ENCODE data around the gene AGPAT3. TPM values are rescaled to one million over a fixed set of nuclear protein-coding genes. Genes with fewer than 3 reads are reported as not detected.

Gene AGPAT3
- total RNA-seq, 4 donors from 2014 or later: 28.0 to 36.5 (median 32.2) TPM

DNA sequence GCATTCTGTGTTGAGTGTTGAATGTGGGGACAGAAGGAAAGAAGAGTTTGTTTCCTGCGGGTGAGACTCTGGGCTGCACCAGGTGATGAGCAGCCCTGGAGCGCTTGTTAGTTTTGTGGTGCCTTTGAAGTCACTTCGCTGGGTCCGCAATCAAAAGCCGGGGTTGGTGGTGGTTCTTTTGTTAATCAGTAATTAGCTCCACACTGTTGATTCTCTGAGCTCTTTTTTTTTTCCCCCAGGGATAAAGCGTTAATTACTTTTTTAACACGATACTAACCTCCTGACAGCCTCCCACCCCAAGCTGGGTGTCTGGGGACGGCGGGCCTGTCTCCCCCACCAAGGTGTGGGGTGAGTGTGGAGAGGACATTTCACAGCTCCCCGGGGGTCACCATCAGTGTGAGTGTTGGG, 56.6 kb downstream of the AGPAT3 start:
- TF ChIP-seq EP300 (IDR thresholded peaks at IDR 0.05) (no peak), CTCF (IDR thresholded peaks at IDR 0.05) (no peak)
- intact Hi-C loops (cut with DNase I): no loop called here

GRCh38 chr21:43921979-43922945, 57.2 kb downstream of the AGPAT3 start:
- H3K27me3 ChIP-seq: no peaks in the 10 kb centered on the region
- TF ChIP-seq POLR2A (IDR thresholded peaks at IDR 0.05; ENCODE audit: low read depth) (no peak), CTCF (IDR thresholded peaks at IDR 0.05) (no peak), POLR2AphosphoS5 (IDR thresholded peaks at IDR 0.05) (no peak), EP300 (IDR thresholded peaks at IDR 0.05) (no peak)
- H3K9me3 ChIP-seq: no peaks in the 10 kb centered on the region
- no peak overlapping the region for H3K27ac ChIP-seq (replicated peaks in 1 of 4)
- WGBS: 82% methylated on average over 17 of the region's 27 CpGs
- DNase-seq (ENCODE audit: extremely low spot score): no peak
- peaks cover 0 to 22% (median 6%) of the 10 kb centered on the region in 4 donors for H3K36me3 ChIP-seq
- intact Hi-C loops (cut with DNase I): no loop called here
- H3K4me3 ChIP-seq: no peak overlapping the region
- H3K4me1 ChIP-seq: peaks cover 43 to 65% (median 52%) of the 10 kb centered on the region in 4 donors

More for the DNA sequence above, 56.6 kb downstream of the AGPAT3 start:
- Histone ChIP-seq H3K4me3 (no peak overlapping the region), H3K9me3 (no peaks in the 10 kb centered on the region), H3K27me3 (no peaks in the 10 kb centered on the region), H3K27ac (replicated peaks in 1 of 4) (no peak overlapping the region), H3K4me1 (peaks cover 50 to 72% (median 56%) of the 10 kb centered on the region in 4 donors), H3K36me3 (peaks cover 0 to 22% (median 6%) of the 10 kb centered on the region in 4 donors)
- 93% methylated on average over 10 of the region's 10 CpGs for WGBS
- DNase-seq (ENCODE audit: extremely low spot score): no peak

- no peak for DNase-seq (ENCODE audit: extremely low spot score)
- no peaks in the 10 kb centered on the region for H3K9me3 ChIP-seq
- WGBS: 86% methylated on average over 8 of the region's 11 CpGs
- H3K36me3 ChIP-seq: peaks cover 0 to 26% (median 6%) of the 10 kb centered on the region in 4 donors
- intact Hi-C loops (cut with DNase I): no loop called here
- TF ChIP-seq EP300 (IDR thresholded peaks at IDR 0.05): no peak
- no peak for TF ChIP-seq CTCF (IDR thresholded peaks at IDR 0.05)
- TF ChIP-seq POLR2A (IDR thresholded peaks at IDR 0.05; ENCODE audit: low read depth): no peak
- TF ChIP-seq POLR2AphosphoS5 (IDR thresholded peaks at IDR 0.05): no peak
- H3K4me1 ChIP-seq: peaks cover 39 to 61% (median 50%) of the 10 kb centered on the region in 4 donors
- no peaks in the 10 kb centered on the region for H3K27me3 ChIP-seq
- no peak overlapping the region for H3K4me3 ChIP-seq
- H3K27ac ChIP-seq (replicated peaks in 1 of 4): no peak overlapping the region
Measured at GRCh38 chr21:43922949-43923348, 57.9 kb downstream of the AGPAT3 start.

DNA sequence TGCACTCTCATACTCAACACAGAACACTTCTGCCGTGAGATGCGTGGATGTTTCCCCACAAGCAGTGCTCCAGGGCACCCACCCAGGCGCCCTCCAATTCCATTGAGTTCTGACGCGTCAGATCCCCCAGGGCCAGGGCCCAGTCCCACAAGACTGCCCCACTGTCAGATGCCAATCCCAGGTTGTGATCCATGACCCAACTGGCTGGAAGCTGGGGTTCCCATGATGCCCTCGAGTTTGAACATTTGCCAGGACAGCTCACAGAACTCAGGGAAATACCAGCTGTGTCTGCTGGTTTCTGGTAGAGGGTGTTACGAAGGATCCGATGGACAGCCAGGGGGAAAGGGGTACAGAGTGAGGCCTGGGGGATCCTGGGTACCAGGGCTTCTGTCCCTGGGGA, 58.4 kb downstream of the AGPAT3 start:
- Histone ChIP-seq H3K4me1 (peaks cover 35 to 61% (median 52%) of the 10 kb centered on the region in 4 donors), H3K27me3 (no peaks in the 10 kb centered on the region), H3K36me3 (peaks cover 0 to 30% (median 6%) of the 10 kb centered on the region in 4 donors), H3K27ac (replicated peaks in 1 of 4) (no peak overlapping the region), H3K4me3 (no peak overlapping the region), H3K9me3 (no peaks in the 10 kb centered on the region)
- WGBS: 80% methylated on average over 5 of the region's 8 CpGs
- intact Hi-C loops (cut with DNase I): no loop called here
- no peak for TF ChIP-seq POLR2A (IDR thresholded peaks at IDR 0.05; ENCODE audit: low read depth)
- TF ChIP-seq POLR2AphosphoS5 (IDR thresholded peaks at IDR 0.05): no peak
- no peak for TF ChIP-seq EP300 (IDR thresholded peaks at IDR 0.05)
- no peak for DNase-seq (ENCODE audit: extremely low spot score)

GRCh38 chr21:43924421-43925095, 59.5 kb downstream of the AGPAT3 start:
- TF ChIP-seq EP300 (IDR thresholded peaks at IDR 0.05) (no peak), POLR2A (IDR thresholded peaks at IDR 0.05; ENCODE audit: low read depth) (no peak), POLR2AphosphoS5 (IDR thresholded peaks at IDR 0.05) (no peak), CTCF (IDR thresholded peaks at IDR 0.05) (no peak)
- H3K27me3 ChIP-seq: no peaks in the 10 kb centered on the region
- peaks cover 0 to 42% (median 10%) of the 10 kb centered on the region in 4 donors for H3K36me3 ChIP-seq
- no peak overlapping the region for H3K27ac ChIP-seq (replicated peaks in 1 of 4)
- no peak for DNase-seq (ENCODE audit: extremely low spot score)
- 90% methylated on average over 18 of the region's 25 CpGs for WGBS
- H3K9me3 ChIP-seq: no peaks in the 10 kb centered on the region
- no peak overlapping the region for H3K4me3 ChIP-seq
- intact Hi-C loops (cut with DNase I): no loop called here
- peaks cover 34 to 63% (median 57%) of the 10 kb centered on the region in 4 donors for H3K4me1 ChIP-seq

All from esophagus muscularis mucosa (tissue), 4 donors.